PFSK-1 (cell line): Measurements from ENCODE around the gene JPH3.

ENCODE experiments used
- FOXP2 ChIP-seq: optimal IDR thresholded peaks from 2 replicates; pipeline ENCODE3; 2011; ENCODE audit warnings: borderline replicate concordance, control low read depth, inconsistent platforms; ENCODE audit not compliant: insufficient read depth; ENCODE audit errors: extremely low read length, extremely low read depth
- POLR2AphosphoS5 ChIP-seq: IDR thresholded peaks from 2 replicates; pipeline ENCODE4 v1.6.1; 2012; ENCODE audit warnings: low read depth, mild to moderate bottlenecking, control low read depth, low read length, moderate library complexity
- SIN3A ChIP-seq: IDR thresholded peaks from 2 replicates; pipeline ENCODE4 v1.6.1; 2012; ENCODE audit warnings: mild to moderate bottlenecking, low read length, moderate library complexity, borderline replicate concordance; ENCODE audit not compliant: insufficient read depth
- TAF1 ChIP-seq: IDR thresholded peaks from 2 replicates; pipeline ENCODE4 v1.6.1; 2012; ENCODE audit warnings: low read length, control low read depth, borderline replicate concordance; ENCODE audit not compliant: insufficient read depth
- TF ChIP-seq, protein P1 (sequence below), 2 experiments: IDR thresholded peaks; 2 replicates each; pipeline versions ENCODE4 v1.6.1 to v1.8.0; 2011 to 2012; ENCODE audit warnings: low read depth in 2 of 2, low read length in 2 of 2, control low read depth in 1 of 2, inconsistent platforms in 1 of 2, mild to moderate bottlenecking in 1 of 2, moderate library complexity in 1 of 2; ENCODE audit not compliant: insufficient read depth in 1 of 2

Gene JPH3

DNA sequence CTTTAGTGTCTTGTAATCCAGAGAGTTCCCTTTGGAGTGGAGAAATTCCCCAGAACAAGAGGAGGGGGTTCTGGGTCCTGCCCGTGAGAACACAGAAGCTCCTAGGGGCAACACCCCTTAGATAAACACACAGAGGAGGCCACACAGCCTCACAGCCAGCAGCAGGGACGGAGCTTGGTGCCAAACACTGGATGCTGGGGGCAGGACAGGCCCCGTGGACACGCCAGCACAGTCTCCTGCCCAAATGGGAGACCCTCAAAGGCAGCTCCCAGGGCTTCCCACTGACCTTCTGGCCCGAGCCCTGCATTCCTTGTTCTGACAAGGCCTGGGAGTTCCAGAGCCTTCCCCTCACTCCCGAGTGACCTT, 31.8 kb upstream of the JPH3 start:
- no peak for TF ChIP-seq SIN3A
- no peak for TF ChIP-seq TAF1
- TF ChIP-seq POLR2AphosphoS5: no peak
- no peak for TF ChIP-seq FOXP2
- TF ChIP-seq, protein P1, sequence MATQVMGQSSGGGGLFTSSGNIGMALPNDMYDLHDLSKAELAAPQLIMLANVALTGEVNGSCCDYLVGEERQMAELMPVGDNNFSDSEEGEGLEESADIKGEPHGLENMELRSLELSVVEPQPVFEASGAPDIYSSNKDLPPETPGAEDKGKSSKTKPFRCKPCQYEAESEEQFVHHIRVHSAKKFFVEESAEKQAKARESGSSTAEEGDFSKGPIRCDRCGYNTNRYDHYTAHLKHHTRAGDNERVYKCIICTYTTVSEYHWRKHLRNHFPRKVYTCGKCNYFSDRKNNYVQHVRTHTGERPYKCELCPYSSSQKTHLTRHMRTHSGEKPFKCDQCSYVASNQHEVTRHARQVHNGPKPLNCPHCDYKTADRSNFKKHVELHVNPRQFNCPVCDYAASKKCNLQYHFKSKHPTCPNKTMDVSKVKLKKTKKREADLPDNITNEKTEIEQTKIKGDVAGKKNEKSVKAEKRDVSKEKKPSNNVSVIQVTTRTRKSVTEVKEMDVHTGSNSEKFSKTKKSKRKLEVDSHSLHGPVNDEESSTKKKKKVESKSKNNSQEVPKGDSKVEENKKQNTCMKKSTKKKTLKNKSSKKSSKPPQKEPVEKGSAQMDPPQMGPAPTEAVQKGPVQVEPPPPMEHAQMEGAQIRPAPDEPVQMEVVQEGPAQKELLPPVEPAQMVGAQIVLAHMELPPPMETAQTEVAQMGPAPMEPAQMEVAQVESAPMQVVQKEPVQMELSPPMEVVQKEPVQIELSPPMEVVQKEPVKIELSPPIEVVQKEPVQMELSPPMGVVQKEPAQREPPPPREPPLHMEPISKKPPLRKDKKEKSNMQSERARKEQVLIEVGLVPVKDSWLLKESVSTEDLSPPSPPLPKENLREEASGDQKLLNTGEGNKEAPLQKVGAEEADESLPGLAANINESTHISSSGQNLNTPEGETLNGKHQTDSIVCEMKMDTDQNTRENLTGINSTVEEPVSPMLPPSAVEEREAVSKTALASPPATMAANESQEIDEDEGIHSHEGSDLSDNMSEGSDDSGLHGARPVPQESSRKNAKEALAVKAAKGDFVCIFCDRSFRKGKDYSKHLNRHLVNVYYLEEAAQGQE (IDR thresholded peaks at IDR 0.05; ENCODE audit: insufficient read depth in 1 of 2, low read depth in 2 of 2, low read length in 2 of 2): no peak

DNA sequence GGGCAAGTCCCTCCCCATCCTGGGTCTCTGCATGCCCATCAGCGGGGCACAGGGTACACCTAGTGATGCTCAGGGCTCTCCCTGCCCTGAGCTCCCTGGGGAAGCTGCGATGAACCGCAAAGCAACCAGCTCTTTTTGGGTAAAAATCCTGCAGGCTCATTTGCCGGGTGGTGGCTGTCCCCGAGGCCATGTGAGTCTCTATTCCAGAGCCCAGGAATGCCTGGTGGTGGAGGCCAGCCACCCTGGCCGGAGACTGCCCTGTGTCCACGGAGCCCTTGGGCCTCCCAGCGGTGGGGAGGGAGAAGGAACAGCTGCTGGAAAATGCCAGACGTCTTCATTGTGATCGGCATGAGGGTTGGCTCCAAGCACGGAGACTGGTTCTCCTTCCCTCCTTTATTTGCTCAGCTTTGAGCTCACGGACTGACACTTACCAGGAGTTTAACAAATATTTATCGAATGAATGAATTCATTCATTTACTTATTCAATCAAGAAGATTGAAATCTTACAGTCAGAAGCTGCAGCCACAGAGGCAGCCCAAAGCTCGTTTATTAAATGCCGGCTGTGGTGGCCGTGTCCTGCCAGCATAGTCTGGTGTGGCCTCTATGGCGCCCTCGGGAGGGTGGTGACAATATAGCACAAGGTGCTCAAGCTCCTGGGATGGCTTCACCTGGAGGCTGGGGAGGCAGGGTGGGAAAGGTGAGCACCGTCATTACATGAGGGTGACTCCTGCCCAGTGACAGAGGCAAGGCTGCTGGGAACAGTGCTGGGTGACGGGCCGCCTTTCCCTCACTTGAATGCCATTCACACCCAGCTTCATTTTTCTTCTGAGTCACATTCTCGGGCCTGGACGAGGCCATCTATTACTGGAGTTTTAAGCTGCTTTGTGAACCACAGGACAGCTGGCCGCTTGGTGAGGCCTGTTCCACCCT, 31.1 kb upstream of the JPH3 start:
- TF ChIP-seq TAF1: no peak

DNA sequence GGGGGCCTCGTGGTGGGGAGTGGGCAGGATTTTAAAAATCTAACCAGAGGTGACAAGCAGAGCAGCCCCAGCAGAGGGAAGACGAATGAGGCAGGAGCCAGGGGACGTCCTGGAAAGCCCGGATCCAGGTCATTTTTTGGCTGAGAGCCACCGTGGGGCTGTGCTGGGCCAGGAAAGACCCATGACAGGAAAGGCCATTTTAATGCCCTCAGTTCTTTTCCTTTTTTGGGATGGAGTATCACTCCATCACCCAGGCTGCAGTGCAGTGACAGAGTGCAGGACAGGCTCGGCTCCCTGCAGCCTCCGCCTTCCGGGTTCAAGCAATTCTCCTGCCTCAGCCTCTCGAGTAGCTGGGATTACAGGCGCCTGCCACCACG, 30.5 kb upstream of the JPH3 start:
- TF ChIP-seq, protein P1 (IDR thresholded peaks at IDR 0.05; ENCODE audit: insufficient read depth in 1 of 2, low read depth in 2 of 2, low read length in 2 of 2): no peak
- no peak for TF ChIP-seq SIN3A

DNA sequence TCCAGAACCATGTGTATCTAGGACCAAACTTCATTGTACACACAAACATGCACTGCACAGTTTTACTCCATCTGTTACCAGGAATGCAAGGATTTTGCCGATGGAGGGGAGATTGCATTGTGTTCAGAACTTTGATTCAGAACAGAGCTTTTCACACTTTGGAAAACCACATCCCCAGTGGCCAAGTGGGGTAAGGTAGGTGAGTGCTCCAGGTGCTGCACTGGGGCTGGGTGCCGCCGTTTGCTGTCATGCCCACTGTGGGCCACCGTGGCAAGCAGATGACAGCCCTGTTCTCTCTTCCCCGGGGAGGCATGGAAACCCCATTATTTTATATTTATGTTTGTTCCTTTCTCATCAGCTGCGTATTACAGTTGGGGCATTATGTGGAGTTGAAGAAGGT, 29.3 kb upstream of the JPH3 start:
- TF ChIP-seq POLR2AphosphoS5: no peak
- TF ChIP-seq SIN3A: no peak
- TF ChIP-seq FOXP2: no peak
- TF ChIP-seq, protein P1 (IDR thresholded peaks at IDR 0.05; ENCODE audit: insufficient read depth in 1 of 2, low read depth in 2 of 2, low read length in 2 of 2): no peak

DNA sequence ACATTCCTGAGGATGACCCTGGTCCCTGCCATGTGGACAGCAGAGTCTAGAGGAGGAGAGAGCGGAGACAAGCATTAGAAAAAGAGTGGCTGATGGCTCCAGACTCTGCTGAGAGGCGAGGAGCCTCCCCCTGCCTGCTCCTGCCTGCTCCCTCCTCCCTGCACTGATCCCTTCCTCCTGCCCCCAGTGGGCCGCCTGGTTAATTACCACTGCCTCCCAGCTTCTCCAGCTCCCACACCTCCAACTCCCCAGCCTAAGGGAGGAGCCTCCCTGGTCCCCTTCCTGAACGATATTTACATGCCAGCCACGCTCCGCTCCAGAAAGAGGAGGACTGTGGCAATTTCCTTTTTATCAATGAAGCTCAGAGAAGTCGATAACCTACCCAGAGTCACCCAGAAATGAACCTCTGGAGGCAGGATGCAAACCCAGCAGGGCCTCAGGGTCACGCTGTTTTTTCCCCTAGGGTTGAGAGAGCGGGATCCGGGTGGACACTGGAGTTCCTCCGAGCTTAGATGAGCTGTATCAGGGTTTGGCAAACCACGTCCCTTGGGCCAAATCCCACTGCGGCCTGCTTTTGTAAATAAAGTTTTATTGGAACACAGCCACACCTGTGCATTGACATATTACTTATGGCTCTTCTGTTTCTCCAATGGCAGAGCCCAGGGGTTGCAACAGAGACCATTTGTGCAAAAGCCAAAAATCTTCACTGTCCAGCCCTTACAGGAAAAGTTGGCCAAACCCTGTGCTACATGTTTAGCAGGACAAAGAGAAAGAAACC, 27.1 kb upstream of the JPH3 start:
- TF ChIP-seq SIN3A (no peak), FOXP2 (no peak), TAF1 (no peak), POLR2AphosphoS5 (no peak)
- TF ChIP-seq, protein P1 (IDR thresholded peaks at IDR 0.05; ENCODE audit: insufficient read depth in 1 of 2, low read depth in 2 of 2, low read length in 2 of 2): no peak
